Measurements from ENCODE around the gene SYT17.

DNA sequence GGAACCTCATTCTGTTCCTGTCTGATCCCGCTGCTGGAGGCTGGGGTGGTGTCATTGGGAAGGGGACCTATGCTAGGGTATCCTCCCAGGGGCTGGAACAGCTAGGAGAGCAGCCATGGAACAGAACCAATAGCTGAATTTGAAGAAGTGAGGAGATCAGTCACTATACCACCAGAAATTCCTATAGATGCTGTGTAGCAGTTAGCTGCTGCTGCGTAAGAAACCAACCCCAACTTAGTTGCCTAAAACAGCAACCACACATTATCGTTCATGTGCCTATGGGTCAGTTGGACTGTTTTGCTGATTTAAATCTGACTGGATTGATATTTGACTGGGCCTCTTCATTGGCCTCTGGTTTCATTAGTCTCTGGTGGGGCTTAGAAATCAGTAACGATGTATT, 20.4 kb upstream of the SYT17 start:
- TF ChIP-seq, protein P1, sequence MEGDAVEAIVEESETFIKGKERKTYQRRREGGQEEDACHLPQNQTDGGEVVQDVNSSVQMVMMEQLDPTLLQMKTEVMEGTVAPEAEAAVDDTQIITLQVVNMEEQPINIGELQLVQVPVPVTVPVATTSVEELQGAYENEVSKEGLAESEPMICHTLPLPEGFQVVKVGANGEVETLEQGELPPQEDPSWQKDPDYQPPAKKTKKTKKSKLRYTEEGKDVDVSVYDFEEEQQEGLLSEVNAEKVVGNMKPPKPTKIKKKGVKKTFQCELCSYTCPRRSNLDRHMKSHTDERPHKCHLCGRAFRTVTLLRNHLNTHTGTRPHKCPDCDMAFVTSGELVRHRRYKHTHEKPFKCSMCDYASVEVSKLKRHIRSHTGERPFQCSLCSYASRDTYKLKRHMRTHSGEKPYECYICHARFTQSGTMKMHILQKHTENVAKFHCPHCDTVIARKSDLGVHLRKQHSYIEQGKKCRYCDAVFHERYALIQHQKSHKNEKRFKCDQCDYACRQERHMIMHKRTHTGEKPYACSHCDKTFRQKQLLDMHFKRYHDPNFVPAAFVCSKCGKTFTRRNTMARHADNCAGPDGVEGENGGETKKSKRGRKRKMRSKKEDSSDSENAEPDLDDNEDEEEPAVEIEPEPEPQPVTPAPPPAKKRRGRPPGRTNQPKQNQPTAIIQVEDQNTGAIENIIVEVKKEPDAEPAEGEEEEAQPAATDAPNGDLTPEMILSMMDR (IDR thresholded peaks at IDR 0.05), result no peak
- TF ChIP-seq POLR2AphosphoS5 (IDR thresholded peaks at IDR 0.05; ENCODE audit: insufficient read depth in 1 of 2, low read depth in 1 of 2), result no peak

Data from vagina (tissue), 2 donors.